ENCODE measurements around the gene SCYL2. TPM values are rescaled to one million over a fixed set of nuclear protein-coding genes. Genes with fewer than 3 reads are reported as not detected.

Gene SCYL2
- total and polyA plus RNA-seq, 2 donors = 22.2 to 88.5 TPM

- WGBS = 13% methylated on average over 13 of the region's 13 CpGs
- no peak within 1 kb of the TSS for H3K27ac ChIP-seq (ENCODE audit: low read depth)
- no peaks in the 10 kb centered on the region for H3K4me1 ChIP-seq (ENCODE audit: insufficient read depth)
- DNase-seq (ENCODE audit: extremely low spot score) = no peak
- H3K36me3 ChIP-seq (ENCODE audit: insufficient read depth) = no peaks in the 10 kb centered on the region
- no peak within 1 kb of the TSS for H3K4me3 ChIP-seq (ENCODE audit: low read depth, low read length)
These were observed 89.8 kb downstream of the SCYL2 start, which contains the start of gene SLC17A8 for GRCh38 chr12:100356644-100357223. Gene SLC17A8 (plus strand): TSS chr12:100357074. CDS start chr12:100357392, 318 bp downstream.

GRCh38 chr12:100359248-100359647 is 92.3 kb downstream of the SCYL2 start:
- Histone ChIP-seq H3K27ac (ENCODE audit: low read depth) (no peak overlapping the region), H3K36me3 (ENCODE audit: insufficient read depth) (no peaks in the 10 kb centered on the region), H3K4me1 (ENCODE audit: insufficient read depth) (no peaks in the 10 kb centered on the region), H3K4me3 (ENCODE audit: low read depth, low read length) (no peak overlapping the region)
- DNase-seq (ENCODE audit: extremely low spot score) = no peak
- 72% methylated on average over 3 of the region's 3 CpGs for WGBS

- WGBS = 65% methylated on average over 2 of the region's 2 CpGs
- DNase-seq (ENCODE audit: extremely low spot score) = no peak
- Histone ChIP-seq H3K27ac (ENCODE audit: low read depth) (no peak overlapping the region), H3K4me1 (ENCODE audit: insufficient read depth) (no peaks in the 10 kb centered on the region), H3K36me3 (ENCODE audit: insufficient read depth) (no peaks in the 10 kb centered on the region), H3K4me3 (ENCODE audit: low read depth, low read length) (no peak overlapping the region)
These were observed 92.8 kb downstream of the SCYL2 start for GRCh38 chr12:100359822-100360221.

- Histone ChIP-seq H3K36me3 (ENCODE audit: insufficient read depth) (no peaks in the 10 kb centered on the region), H3K4me3 (ENCODE audit: low read depth, low read length) (no peak overlapping the region), H3K27ac (ENCODE audit: low read depth) (no peak overlapping the region), H3K4me1 (ENCODE audit: insufficient read depth) (no peaks in the 10 kb centered on the region)
- no peak for DNase-seq (ENCODE audit: extremely low spot score)
These were observed 93.5 kb downstream of the SCYL2 start for GRCh38 chr12:100360450-100360849.

- H3K4me1 ChIP-seq (ENCODE audit: insufficient read depth) = no peaks in the 10 kb centered on the region
- H3K27ac ChIP-seq (ENCODE audit: low read depth) = no peak overlapping the region
- DNase-seq (ENCODE audit: extremely low spot score) = no peak
- H3K36me3 ChIP-seq (ENCODE audit: insufficient read depth) = no peaks in the 10 kb centered on the region
- no peak overlapping the region for H3K4me3 ChIP-seq (ENCODE audit: low read depth, low read length)
- 70% methylated on average over 4 of the region's 4 CpGs for WGBS
These were observed 97.3 kb downstream of the SCYL2 start for GRCh38 chr12:100364324-100364723.

- 67% methylated on average over 2 of the region's 2 CpGs for WGBS
- Histone ChIP-seq H3K4me3 (ENCODE audit: low read depth, low read length) (no peak overlapping the region), H3K4me1 (ENCODE audit: insufficient read depth) (no peaks in the 10 kb centered on the region), H3K36me3 (ENCODE audit: insufficient read depth) (no peaks in the 10 kb centered on the region), H3K27ac (ENCODE audit: low read depth) (no peak overlapping the region)
- DNase-seq (ENCODE audit: extremely low spot score) = no peak
These were observed 98.4 kb downstream of the SCYL2 start for GRCh38 chr12:100365411-100365810.

- Histone ChIP-seq H3K4me1 (ENCODE audit: insufficient read depth) (no peaks in the 10 kb centered on the region), H3K27ac (ENCODE audit: low read depth) (no peak overlapping the region), H3K4me3 (ENCODE audit: low read depth, low read length) (no peak overlapping the region), H3K36me3 (ENCODE audit: insufficient read depth) (no peaks in the 10 kb centered on the region)
- 83% methylated on average over 1 of the region's 1 CpG for WGBS
- DNase-seq (ENCODE audit: extremely low spot score) = no peak
These were observed 101.1 kb downstream of the SCYL2 start for GRCh38 chr12:100368066-100368465.

- Histone ChIP-seq H3K4me3 (ENCODE audit: low read depth, low read length) (no peak overlapping the region), H3K36me3 (ENCODE audit: insufficient read depth) (no peaks in the 10 kb centered on the region), H3K4me1 (ENCODE audit: insufficient read depth) (no peaks in the 10 kb centered on the region), H3K27ac (ENCODE audit: low read depth) (no peak overlapping the region)
- WGBS = 86% methylated on average over 6 of the region's 6 CpGs
- DNase-seq (ENCODE audit: extremely low spot score) = no peak
These were observed 104.2 kb downstream of the SCYL2 start for GRCh38 chr12:100371146-100371545.

GRCh38 chr12:100372853-100373640 is 106.1 kb downstream of the SCYL2 start:
- Histone ChIP-seq H3K4me1 (ENCODE audit: insufficient read depth) (no peaks in the 10 kb centered on the region), H3K4me3 (ENCODE audit: low read depth, low read length) (no peak overlapping the region), H3K27ac (ENCODE audit: low read depth) (no peak overlapping the region), H3K36me3 (ENCODE audit: insufficient read depth) (no peaks in the 10 kb centered on the region)
- 52% methylated on average over 11 of the region's 11 CpGs for WGBS
- DNase-seq (ENCODE audit: extremely low spot score) = no peak

GRCh38 chr12:100375038-100375735 is 108.2 kb downstream of the SCYL2 start:
- no peak overlapping the region for H3K4me3 ChIP-seq (ENCODE audit: low read depth, low read length)
- 37% methylated on average over 12 of the region's 12 CpGs for WGBS
- H3K4me1 ChIP-seq (ENCODE audit: insufficient read depth) = no peaks in the 10 kb centered on the region
- peak; percentile 8 for DNase-seq (ENCODE audit: extremely low spot score)
- no peak overlapping the region for H3K27ac ChIP-seq (ENCODE audit: low read depth)
- no peaks in the 10 kb centered on the region for H3K36me3 ChIP-seq (ENCODE audit: insufficient read depth)

- Histone ChIP-seq H3K4me3 (ENCODE audit: low read depth, low read length) (no peak overlapping the region), H3K4me1 (ENCODE audit: insufficient read depth) (no peaks in the 10 kb centered on the region), H3K36me3 (ENCODE audit: insufficient read depth) (no peaks in the 10 kb centered on the region), H3K27ac (ENCODE audit: low read depth) (no peak overlapping the region)
- DNase-seq (ENCODE audit: extremely low spot score) = no peak
- 100% methylated on average over 1 of the region's 1 CpG for WGBS
These were observed 109.2 kb downstream of the SCYL2 start for GRCh38 chr12:100376161-100376560.

- H3K36me3 ChIP-seq (ENCODE audit: insufficient read depth) = no peaks in the 10 kb centered on the region
- no peaks in the 10 kb centered on the region for H3K4me1 ChIP-seq (ENCODE audit: insufficient read depth)
- H3K4me3 ChIP-seq (ENCODE audit: low read depth, low read length) = no peak overlapping the region
- no peak overlapping the region for H3K27ac ChIP-seq (ENCODE audit: low read depth)
- no peak for DNase-seq (ENCODE audit: extremely low spot score)
- WGBS = 78% methylated on average over 2 of the region's 2 CpGs
These were observed 114.4 kb downstream of the SCYL2 start for GRCh38 chr12:100381379-100381778.

- Histone ChIP-seq H3K36me3 (ENCODE audit: insufficient read depth) (no peaks in the 10 kb centered on the region), H3K27ac (ENCODE audit: low read depth) (no peak overlapping the region), H3K4me3 (ENCODE audit: low read depth, low read length) (no peak overlapping the region), H3K4me1 (ENCODE audit: insufficient read depth) (no peaks in the 10 kb centered on the region)
- DNase-seq (ENCODE audit: extremely low spot score) = no peak
- WGBS = 58% methylated on average over 6 of the region's 6 CpGs
These were observed 115.4 kb downstream of the SCYL2 start for GRCh38 chr12:100382338-100382737.

Measured in urinary bladder (tissue), 4 donors.